GM13976 (cell line): Measurements from ENCODE around the gene ANKRD66.
"Not testable (repeated sequence)": the region's sequence is repeated elsewhere in the genome, so short reads cannot be mapped to it uniquely, and the experiment has no call there.

ENCODE experiments used
- DNase-seq: peaks from one replicate; pipeline ENCODE4 v3.0.0; 2012; ENCODE audit warnings: low spot score
- CTCF ChIP-seq: IDR thresholded peaks from 2 replicates; pipeline ENCODE4 v1.5.1; 2012; ENCODE audit warnings: borderline replicate concordance, mild to moderate bottlenecking; ENCODE audit not compliant: insufficient read depth; ENCODE audit errors: extremely low read depth, missing control alignments, control extremely low read depth
- in situ Hi-C: fragments of 300-500 bp; cut with MboI; formaldehyde crosslinking; loops from one replicate; pipeline ENCODE4 v1.12.0; 2022; ENCODE audit warnings: low sequenced_read_pairs, mixed read lengths, inconsistent platforms; ENCODE audit not compliant: unreplicated experiment

ANKRD66 gene

GRCh38 chr6:46760925-46761324, 14.2 kb downstream of the ANKRD66 start:
- no peak for DNase-seq
- TF ChIP-seq CTCF: no peak
- in situ Hi-C loops: no loop called here

- no peak for TF ChIP-seq CTCF
- DNase-seq: no peak
- in situ Hi-C loops: no loop called here
Observed at GRCh38 chr6:46763466-46763865, 16.7 kb downstream of the ANKRD66 start.

GRCh38 chr6:46764280-46764679, 17.5 kb downstream of the ANKRD66 start:
- in situ Hi-C loops, DNase-seq: not testable (repeated sequence)

GRCh38 chr6:46764961-46765360, 18.2 kb downstream of the ANKRD66 start:
- DNase-seq: no peak
- TF ChIP-seq CTCF: no peak
- in situ Hi-C loops: no loop called here

GRCh38 chr6:46772016-46772415, 25.3 kb downstream of the ANKRD66 start:
- in situ Hi-C loops: no loop called here
- no peak for DNase-seq
- TF ChIP-seq CTCF: no peak

GRCh38 chr6:46772762-46773161, 26.0 kb downstream of the ANKRD66 start:
- in situ Hi-C loops: no loop called here
- no peak for TF ChIP-seq CTCF
- DNase-seq: peak; percentile 9

- no peak for DNase-seq
- in situ Hi-C loops: no loop called here
Observed at GRCh38 chr6:46773201-46773855, 26.6 kb downstream of the ANKRD66 start.

GRCh38 chr6:46774736-46775135, 28.0 kb downstream of the ANKRD66 start:
- DNase-seq, in situ Hi-C loops: not testable (repeated sequence)

More at GRCh38 chr6:46773201-46773855, 26.6 kb downstream of the ANKRD66 start:
- no peak for TF ChIP-seq CTCF
